NCI-H2227 (cell line): ENCODE results near the gene ASS1.
"Not testable (repeated sequence)": the region's sequence is repeated elsewhere in the genome, so short reads cannot be mapped to it uniquely, and the experiment has no call there.

Source experiments
- DNase-seq: peaks from one replicate; lab custom pipeline; 2025; ENCODE audit not compliant: unreplicated experiment; lab: John Stamatoyannopoulos, UW

ASS1 gene

DNA sequence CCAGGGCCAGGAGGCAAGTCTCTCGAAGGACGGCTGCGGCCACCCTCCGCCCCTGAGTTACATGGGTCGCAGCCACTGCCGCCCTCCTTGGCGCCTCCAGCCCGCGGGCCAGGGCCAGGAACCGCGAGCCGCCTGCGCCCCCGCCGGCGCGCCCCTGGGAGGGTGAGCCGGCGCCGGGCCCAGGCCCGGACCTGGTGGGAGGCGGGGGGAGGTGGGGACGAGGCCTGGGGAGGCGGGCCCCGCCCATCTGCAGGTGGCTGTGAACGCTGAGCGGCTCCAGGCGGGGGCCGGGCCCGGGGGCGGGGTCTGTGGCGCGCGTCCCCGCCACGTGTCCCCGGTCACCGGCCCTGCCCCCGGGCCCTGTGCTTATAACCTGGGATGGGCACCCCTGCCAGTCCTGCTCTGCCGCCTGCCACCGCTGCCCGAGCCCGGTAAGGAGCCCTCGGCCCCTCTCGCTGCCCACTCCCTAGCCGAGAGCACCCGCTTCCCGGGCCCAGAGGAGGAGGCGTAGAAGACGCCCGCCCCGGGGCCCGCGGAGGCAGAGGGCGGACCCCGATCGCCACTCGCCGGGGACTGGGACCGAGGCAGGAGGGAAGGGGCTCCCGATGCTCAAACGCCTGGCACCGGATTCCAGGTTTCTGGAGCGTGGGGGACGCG, at the start of gene ASS1:
ASS1 (plus strand) TSS at position 397 of the 657 bp plus-strand sequence. CDS start 7,268 bp downstream, outside the sequence.
- DNase-seq: peak; percentile 79

DNA sequence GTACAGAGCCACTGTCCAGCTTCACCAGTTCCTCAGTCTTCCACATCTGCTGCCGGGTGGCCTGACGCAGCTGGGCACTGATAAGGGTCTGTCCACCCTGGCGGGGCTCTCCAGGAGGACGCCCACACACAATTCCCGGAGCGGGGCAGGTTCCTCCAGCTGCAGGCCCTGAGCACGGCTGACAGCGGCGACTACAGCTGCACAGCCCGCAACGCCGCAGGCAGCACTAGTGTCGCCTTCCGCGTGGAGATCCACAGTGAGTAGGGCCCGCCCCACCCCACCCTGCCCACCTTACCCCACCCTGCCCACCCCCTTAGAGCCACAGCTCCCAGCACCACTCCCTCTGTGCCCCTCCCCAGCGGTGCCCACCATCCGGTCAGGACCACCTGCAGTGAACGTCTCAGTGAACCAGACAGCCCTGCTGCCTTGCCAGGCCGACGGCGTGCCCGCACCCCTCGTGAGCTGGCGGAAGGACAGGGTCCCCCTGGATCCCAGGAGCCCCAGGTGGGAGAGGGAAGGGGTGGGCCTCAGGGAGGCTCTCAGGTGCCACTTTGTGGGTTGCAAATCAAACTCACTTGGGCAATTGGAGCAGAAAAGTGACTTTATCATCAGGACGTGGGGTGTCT, 48.8 kb upstream of the ASS1 start:
- no peak for DNase-seq

GRCh38 chr9:130396581-130396980, 48.2 kb upstream of the ASS1 start:
- no peak for DNase-seq

DNA sequence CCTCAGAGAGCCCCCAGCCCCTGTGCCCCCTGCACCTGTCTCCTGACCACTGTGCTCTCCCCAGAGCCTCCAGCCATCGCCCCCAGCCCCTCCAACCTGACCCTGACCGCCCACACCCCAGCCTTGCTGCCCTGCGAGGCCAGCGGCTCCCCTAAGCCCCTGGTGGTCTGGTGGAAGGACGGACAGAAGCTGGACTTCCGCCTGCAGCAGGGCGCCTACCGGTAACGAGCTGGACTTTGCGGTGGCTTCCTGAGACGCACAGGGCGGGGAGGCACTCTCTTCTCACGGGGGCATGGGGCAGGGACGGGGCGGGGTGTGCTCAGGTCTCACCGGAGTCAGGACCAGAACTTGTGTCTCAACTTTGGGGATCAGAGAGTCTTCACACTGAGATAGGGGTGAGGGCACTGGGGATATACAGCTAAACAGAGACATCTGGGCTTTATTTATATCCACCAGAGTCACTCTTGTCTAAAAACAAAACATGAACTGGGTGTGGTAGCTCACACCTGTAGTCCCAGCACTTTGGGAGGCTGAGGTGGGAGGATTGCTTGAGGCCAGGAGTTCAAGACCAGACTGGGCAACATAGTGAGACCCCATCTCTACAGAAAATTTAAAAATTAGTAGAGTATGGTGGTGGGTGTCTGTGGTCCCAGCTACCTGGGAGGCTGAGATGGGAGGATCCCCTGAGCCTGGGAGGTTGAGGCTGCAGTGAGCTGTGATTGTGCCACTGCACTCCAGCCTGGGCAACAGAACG, 46.1 kb upstream of the ASS1 start:
- DNase-seq: no peak

GRCh38 chr9:130399768-130400167, 45.0 kb upstream of the ASS1 start:
- DNase-seq: no peak

GRCh38 chr9:130400870-130401269, 43.9 kb upstream of the ASS1 start:
- no peak for DNase-seq

GRCh38 chr9:130401742-130402141, 43.0 kb upstream of the ASS1 start:
- not testable (repeated sequence) for DNase-seq

GRCh38 chr9:130402243-130402642, 42.5 kb upstream of the ASS1 start:
- no peak for DNase-seq

- DNase-seq: no peak
These were observed 41.9 kb upstream of the ASS1 start for GRCh38 chr9:130402645-130403440.

GRCh38 chr9:130405657-130406257, 39.0 kb upstream of the ASS1 start:
- DNase-seq: no peak

GRCh38 chr9:130406278-130406895, 38.4 kb upstream of the ASS1 start:
- no peak for DNase-seq

- no peak for DNase-seq
These were observed 36.7 kb upstream of the ASS1 start for GRCh38 chr9:130407916-130408663.

DNA sequence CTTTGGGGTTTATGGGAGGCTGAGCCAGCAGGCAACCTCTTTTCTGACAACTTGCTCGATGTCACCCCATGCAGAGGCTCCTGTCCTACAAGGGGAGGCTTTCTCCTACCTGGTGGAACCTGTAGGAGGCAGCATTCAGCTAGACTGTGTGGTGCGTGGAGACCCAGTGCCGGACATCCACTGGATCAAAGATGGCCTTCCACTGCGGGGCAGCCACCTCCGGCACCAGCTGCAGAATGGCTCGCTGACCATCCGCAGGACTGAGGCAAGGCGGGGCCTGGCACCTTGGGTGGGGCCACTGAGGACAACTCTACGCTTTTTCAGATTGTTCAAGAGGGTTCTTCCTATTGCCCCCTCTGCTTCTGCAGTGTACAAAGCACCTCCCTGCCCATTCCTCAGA, 36.1 kb upstream of the ASS1 start:
- no peak for DNase-seq

DNA sequence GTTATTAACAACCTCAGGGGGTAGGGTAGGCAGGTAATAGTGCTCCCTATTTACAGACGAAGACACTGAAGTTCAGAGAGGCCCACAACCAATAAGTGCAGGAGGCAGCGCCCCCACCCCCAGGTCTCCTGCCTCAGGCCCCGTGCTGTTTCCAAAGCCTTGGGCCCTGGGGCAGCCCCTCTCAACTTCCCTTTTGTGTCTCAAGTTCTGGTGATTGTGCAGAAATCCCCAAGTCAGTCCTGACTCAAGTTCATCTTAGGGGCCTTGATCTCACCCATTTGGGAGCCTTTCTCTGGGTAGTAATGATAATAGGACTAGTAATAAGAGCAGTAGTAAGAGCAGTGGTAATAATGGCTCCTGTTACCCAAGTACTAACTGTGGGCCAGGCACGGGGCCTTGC, 35.5 kb upstream of the ASS1 start:
- DNase-seq: no peak

DNA sequence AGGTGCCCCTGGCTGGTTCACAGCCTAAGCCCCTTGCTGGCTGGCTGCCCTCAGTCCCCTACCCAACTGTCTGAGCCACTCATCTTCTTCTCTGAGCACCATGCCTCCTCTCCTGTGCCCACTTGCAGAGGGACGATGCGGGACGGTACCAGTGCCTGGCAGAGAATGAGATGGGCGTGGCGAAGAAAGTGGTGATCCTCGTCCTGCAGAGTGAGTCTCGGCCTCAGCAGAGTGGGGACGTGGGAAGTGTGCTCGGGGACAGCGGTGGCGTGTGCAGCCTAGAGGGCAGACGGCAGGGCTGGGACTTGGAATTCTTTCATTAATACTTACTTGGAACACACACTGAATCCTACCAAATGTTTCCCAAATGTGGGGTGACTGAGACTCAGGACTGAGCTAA, 34.3 kb upstream of the ASS1 start:
- DNase-seq: no peak

GRCh38 chr9:130411566-130411915, 33.2 kb upstream of the ASS1 start:
- DNase-seq: no peak

GRCh38 chr9:130414081-130414731, 30.6 kb upstream of the ASS1 start:
- DNase-seq: no peak

GRCh38 chr9:130414910-130415746, 29.6 kb upstream of the ASS1 start:
- DNase-seq: no peak

GRCh38 chr9:130417602-130418001, 27.2 kb upstream of the ASS1 start:
- DNase-seq: no peak
